SJCRH30 (cell line): ENCODE results near the gene ALMS1. TPM values are rescaled to one million over a fixed set of nuclear protein-coding genes. Genes with fewer than 3 reads are reported as not detected.
"Not testable (repeated sequence)": the region's sequence is repeated elsewhere in the genome, so short reads cannot be mapped to it uniquely, and the experiment has no call there.

ENCODE experiments used
- DNase-seq, 2 experiments: peaks; one replicate each; pipeline ENCODE4 v3.0.0-alpha.2; 2015 to 2020
- H3K27ac ChIP-seq: fragments of 250-450 bp; sonication (Bioruptor Pico); 2 replicates; pipeline ENCODE4 v1.5.1; 2020; ENCODE audit warnings: mild to moderate bottlenecking, moderate library complexity
- H3K27me3 ChIP-seq: fragments of 250-450 bp; sonication (Bioruptor Pico); 2 replicates; pipeline ENCODE4 v1.5.1; 2020; ENCODE audit warnings: mild to moderate bottlenecking, moderate library complexity
- H3K36me3 ChIP-seq: fragments of 250-450 bp; sonication (Bioruptor Pico); 2 replicates; pipeline ENCODE4 v1.5.1; 2020; ENCODE audit warnings: mild to moderate bottlenecking, moderate library complexity
- H3K4me1 ChIP-seq: fragments of 250-450 bp; sonication (Bioruptor Pico); 2 replicates; pipeline ENCODE4 v1.5.1; 2020; ENCODE audit warnings: mild to moderate bottlenecking, moderate library complexity
- H3K4me3 ChIP-seq: fragments of 250-450 bp; sonication (Bioruptor Pico); 2 replicates; pipeline ENCODE4 v1.5.1; 2020; ENCODE audit warnings: mild to moderate bottlenecking, moderate library complexity
- H3K9me3 ChIP-seq: fragments of 250-450 bp; sonication (Bioruptor Pico); replicated peaks from 2 replicates; pipeline ENCODE4 v1.5.1; 2020; ENCODE audit warnings: mild to moderate bottlenecking, moderate library complexity
- total RNA-seq: library from RNA; depleted of rRNA; stranded (reverse); fragments of >200 nt; shearing (Covaris generic); gene quantifications from 2 replicates; pipeline ENCODE4 v1.2.3, GENCODE V29; 2014; rRNA removed

The ALMS1 gene, protein sequence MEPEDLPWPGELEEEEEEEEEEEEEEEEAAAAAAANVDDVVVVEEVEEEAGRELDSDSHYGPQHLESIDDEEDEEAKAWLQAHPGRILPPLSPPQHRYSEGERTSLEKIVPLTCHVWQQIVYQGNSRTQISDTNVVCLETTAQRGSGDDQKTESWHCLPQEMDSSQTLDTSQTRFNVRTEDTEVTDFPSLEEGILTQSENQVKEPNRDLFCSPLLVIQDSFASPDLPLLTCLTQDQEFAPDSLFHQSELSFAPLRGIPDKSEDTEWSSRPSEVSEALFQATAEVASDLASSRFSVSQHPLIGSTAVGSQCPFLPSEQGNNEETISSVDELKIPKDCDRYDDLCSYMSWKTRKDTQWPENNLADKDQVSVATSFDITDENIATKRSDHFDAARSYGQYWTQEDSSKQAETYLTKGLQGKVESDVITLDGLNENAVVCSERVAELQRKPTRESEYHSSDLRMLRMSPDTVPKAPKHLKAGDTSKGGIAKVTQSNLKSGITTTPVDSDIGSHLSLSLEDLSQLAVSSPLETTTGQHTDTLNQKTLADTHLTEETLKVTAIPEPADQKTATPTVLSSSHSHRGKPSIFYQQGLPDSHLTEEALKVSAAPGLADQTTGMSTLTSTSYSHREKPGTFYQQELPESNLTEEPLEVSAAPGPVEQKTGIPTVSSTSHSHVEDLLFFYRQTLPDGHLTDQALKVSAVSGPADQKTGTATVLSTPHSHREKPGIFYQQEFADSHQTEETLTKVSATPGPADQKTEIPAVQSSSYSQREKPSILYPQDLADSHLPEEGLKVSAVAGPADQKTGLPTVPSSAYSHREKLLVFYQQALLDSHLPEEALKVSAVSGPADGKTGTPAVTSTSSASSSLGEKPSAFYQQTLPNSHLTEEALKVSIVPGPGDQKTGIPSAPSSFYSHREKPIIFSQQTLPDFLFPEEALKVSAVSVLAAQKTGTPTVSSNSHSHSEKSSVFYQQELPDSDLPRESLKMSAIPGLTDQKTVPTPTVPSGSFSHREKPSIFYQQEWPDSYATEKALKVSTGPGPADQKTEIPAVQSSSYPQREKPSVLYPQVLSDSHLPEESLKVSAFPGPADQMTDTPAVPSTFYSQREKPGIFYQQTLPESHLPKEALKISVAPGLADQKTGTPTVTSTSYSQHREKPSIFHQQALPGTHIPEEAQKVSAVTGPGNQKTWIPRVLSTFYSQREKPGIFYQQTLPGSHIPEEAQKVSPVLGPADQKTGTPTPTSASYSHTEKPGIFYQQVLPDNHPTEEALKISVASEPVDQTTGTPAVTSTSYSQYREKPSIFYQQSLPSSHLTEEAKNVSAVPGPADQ (N-terminal part only)
- total RNA-seq: 63.8 and 72.8 TPM in 2 replicates

DNA sequence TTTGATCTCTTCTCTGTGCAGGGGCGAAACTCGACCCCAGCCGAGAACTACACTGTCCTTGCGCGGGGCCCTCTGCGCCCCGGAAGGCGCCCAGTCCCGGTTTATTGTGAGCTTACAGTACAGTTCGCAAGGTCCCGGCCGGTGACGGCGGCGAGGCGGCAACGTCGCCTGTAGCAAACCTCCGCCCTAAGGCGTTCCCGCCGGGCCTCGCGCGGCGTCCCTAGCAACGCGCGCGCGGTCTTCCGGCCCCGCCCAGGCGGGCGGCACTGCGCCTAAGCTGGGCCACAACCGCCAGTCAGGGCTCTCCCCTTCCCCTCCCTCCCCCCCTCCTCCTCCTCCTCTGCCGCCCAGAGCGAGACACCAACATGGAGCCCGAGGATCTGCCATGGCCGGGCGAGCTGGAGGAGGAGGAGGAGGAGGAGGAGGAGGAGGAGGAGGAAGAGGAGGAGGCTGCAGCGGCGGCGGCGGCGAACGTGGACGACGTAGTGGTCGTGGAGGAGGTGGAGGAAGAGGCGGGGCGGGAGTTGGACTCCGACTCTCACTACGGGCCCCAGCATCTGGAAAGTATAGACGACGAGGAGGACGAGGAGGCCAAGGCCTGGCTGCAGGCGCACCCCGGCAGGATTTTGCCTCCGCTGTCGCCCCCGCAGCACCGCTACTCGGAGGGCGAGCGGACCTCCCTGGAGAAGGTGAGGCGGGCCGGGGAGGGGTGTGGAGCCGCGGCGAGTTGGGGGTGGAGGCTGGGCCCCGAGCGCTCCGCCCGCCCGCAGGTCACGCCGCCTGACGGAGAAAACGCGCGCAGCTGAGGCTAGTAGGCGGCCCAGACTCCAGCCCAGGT, at the start of gene ALMS1:
Gene ALMS1, plus strand, starts transcription at position 333 of the 838 bp plus-strand sequence. Its CDS starts 33 bp downstream, at position 366.
- no peaks in the 10 kb centered on the region for H3K36me3 ChIP-seq
- DNase-seq: peak; percentile 91 to 94
- peaks cover 9% of the 10 kb centered on the region; the same call in 1 of the 2 replicates for H3K4me1 ChIP-seq
- peak within 1 kb of the TSS; percentile 77 for H3K27ac ChIP-seq
- no peaks in the 10 kb centered on the region for H3K9me3 ChIP-seq
- H3K4me3 ChIP-seq: peak within 1 kb of the TSS; percentile 93
- H3K27me3 ChIP-seq: no peaks in the 10 kb centered on the region

DNA sequence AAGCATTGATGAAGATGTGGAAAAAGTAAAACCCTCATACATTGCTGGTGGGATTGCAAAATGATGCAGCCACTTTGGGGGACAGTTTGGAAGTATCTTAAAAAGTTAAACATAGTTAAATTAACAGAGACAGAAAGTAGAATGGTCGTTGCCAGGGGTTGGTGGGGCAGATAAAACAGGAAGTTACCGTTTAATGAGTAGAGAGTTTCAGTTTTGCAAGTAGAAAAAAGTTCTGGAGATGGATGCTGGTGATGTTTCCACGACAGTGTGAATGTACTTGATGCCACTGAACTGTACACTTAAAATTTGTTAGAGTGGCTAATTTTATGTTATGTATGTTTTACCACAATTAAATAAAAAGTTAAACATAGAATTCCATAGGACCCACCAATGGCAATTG, 47.8 kb upstream of the ALMS1 start:
- Histone ChIP-seq H3K36me3 (no peaks in the 10 kb centered on the region), H3K4me1 (no peaks in the 10 kb centered on the region), H3K27ac (no peak overlapping the region), H3K9me3 (no peaks in the 10 kb centered on the region), H3K4me3 (no peak overlapping the region), H3K27me3 (no peaks in the 10 kb centered on the region)
- no peak for DNase-seq

DNA sequence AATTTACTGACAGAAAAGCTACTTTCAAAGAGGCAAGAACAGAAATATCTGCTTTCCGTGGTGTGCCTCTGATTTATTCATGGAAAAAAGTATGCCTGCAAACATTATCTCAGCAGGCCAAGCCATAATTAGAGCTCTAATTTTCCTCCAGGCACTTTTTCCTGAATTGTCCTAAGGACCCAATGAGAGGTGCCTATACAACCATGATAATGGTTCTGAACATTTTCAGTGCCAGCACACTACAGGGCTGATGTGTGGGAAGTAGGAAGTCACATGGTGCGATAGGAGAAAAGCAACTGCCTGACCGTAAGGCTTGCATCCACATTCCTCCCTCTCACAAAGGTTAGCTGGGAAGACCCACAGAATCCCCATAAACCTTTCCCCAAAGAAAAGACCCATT, 46.4 kb upstream of the ALMS1 start:
- Histone ChIP-seq H3K36me3 (no peaks in the 10 kb centered on the region), H3K27ac (no peak overlapping the region), H3K9me3 (no peaks in the 10 kb centered on the region), H3K4me1 (no peaks in the 10 kb centered on the region), H3K27me3 (peaks cover 6% of the 10 kb centered on the region; the same call in 1 of the 2 replicates), H3K4me3 (no peak overlapping the region)
- no peak for DNase-seq

DNA sequence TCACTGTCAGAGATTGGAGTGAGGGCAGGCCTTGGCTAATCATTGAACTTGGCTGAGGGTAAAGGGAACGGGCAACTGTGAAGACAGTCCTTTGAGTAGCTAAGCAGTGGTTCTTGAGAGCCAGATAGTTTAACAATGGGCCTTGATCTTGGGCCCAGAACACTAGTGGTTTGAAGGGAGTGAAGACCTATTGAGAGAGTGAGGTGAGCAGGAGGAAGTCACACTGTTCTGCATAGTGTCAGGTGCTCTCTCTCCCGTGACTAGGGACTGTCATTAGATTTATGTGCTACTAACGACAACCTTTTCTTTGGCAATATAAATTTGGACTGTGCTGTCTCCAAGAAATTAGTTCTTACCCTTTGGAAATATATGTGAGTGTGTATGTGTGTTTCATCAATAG, 44.6 kb upstream of the ALMS1 start:
- no peaks in the 10 kb centered on the region for H3K36me3 ChIP-seq
- peaks cover 9% of the 10 kb centered on the region; the same call in 1 of the 2 replicates for H3K27me3 ChIP-seq

DNA sequence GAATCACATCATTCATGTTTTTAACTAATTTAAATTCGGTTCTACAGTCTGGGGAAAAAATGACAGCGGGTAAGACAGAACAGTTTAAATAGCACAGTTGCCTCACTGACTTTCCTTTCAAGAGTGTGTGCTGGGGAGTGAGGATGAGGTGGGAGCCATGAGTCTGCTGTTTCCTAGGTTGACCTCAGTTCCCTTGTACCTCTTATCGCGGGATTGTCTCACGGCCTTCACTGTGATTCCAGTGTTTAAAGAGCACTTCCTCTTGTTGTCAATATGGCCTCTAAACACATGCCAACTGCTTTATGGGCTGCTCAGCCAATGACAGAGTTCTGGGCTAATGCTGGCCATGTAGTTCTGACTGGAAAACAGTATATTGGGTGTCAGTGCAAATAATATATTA, 41.6 kb upstream of the ALMS1 start:
- Histone ChIP-seq H3K36me3 (no peaks in the 10 kb centered on the region), H3K27ac (no peak overlapping the region), H3K9me3 (no peaks in the 10 kb centered on the region), H3K4me1 (no peaks in the 10 kb centered on the region), H3K27me3 (peaks cover 19% of the 10 kb centered on the region; the same call in 1 of the 2 replicates), H3K4me3 (no peak overlapping the region)
- DNase-seq: no peak

More for the DNA sequence above, 44.6 kb upstream of the ALMS1 start:
- no peaks in the 10 kb centered on the region for H3K9me3 ChIP-seq
- no peak overlapping the region for H3K4me3 ChIP-seq
- DNase-seq: no peak
- H3K4me1 ChIP-seq: no peaks in the 10 kb centered on the region
- no peak overlapping the region for H3K27ac ChIP-seq

DNA sequence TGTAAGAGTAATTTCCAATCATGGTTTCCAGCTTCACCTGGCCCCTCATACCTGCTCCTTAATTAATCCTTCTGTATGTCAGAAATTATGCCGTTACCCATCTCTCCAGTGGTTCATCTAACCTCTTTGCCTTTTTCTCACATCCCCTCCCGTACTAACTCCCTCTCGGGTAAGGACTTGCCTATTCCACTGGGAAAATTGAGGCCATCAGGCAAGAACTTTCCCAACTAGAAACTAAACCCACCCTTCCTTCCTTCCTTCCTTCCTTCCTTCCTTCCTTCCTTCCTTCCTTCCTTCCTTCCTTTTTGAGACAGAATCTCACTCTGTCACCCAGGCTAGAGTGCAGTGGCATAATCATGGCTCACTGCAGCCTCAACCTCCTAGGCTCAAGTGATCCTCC, 40.9 kb upstream of the ALMS1 start:
- H3K4me1 ChIP-seq, H3K27ac ChIP-seq, H3K4me3 ChIP-seq, DNase-seq, H3K36me3 ChIP-seq, H3K9me3 ChIP-seq: not testable (repeated sequence)
- peaks cover 19% of the 10 kb centered on the region; the same call in 1 of the 2 replicates for H3K27me3 ChIP-seq

DNA sequence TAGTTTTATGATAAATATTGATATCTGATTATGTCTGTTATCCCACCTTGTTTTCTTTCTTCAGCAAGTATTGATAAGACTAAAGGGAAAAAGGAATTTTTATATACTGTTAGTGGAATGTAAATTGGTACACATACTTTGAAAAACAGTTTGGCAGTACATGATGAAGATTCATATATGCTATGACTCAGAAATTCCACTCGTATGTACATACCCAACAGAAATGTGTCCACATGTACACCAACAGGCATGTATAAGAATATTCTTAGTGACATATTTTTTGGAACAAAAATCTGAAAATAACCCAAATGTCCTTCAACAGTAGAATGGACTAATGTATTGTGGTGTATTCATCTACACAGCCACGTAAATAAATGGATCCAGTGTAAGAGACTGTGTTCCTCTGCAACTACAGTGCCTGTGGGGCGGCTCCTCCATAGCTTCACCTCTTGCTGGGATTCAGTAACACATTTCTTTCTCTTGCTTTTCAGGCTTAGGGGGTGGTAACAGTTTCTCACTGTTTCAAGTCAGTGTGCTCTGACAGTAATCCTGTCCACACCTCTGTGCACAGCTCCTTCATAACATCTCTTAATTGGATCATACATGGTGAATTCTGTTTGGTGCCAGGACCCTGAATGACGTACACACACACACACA, 35.5 kb upstream of the ALMS1 start:
- Histone ChIP-seq H3K36me3 (no peaks in the 10 kb centered on the region), H3K4me1 (no peaks in the 10 kb centered on the region), H3K27ac (no peak overlapping the region), H3K27me3 (peaks cover 9% of the 10 kb centered on the region; the same call in 1 of the 2 replicates), H3K4me3 (no peak overlapping the region), H3K9me3 (no peaks in the 10 kb centered on the region)
- no peak for DNase-seq

DNA sequence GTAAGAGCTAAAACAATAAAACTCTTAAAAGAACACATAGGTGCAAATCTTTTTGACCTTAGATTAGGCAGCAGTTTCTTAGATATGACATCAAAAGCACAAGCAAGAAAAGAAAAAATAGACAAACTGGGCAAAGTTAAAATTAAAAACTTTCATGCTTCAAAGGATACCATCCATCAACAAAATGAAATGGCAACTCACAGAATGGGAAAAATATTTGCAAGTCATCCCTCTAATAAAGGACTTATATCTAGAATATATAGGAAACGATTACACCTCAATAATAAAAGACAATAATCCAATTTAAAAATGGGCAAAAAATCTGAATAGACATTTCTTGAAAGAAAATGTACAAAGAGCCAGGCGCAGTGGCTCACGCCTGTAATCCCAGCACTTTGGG, 29.5 kb upstream of the ALMS1 start:
- Histone ChIP-seq H3K36me3 (no peaks in the 10 kb centered on the region), H3K9me3 (peaks cover 5% of the 10 kb centered on the region; the same call in 1 of the 2 replicates), H3K27ac (no peak overlapping the region), H3K4me3 (no peak overlapping the region), H3K27me3 (0 out of 2 replicates have a peak, but pooled peaks cover 3% of the 10 kb centered on the region), H3K4me1 (no peaks in the 10 kb centered on the region)
- DNase-seq: no peak

DNA sequence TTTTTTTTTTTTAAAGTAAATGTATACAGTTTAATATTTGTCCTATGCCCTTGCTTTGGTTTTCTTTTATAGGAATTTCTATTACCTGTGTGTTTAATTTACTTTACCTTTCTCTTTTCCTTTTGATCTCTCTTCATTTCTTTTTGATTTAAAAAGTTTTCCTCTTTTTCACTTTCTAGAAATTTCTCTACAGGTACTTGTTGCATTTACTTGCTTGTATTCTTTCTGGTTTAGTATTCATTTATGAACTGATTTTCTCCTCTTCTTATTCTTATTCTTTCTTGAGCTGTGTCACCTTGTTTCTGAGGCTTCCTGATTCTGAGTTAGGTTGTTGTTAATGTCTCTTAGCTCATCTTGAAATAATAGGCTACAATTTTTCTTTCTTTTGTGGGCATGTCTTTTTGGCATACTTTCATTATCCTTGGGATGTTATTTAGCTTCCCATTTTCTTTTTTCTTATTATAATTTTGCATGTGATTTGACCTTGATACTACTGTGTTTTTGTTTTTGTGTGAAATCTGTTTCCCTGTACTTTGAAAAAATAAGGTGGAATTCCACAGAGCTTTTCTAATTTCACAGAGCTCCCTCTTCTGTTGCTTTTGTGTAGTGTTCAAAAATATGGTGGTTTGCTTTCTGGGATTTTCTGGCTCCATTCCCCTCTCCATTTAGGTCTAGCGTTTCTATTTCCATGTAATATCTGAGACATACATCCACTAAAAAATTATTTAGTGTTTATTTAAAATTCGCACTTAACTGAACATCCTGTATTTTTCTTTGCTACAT, 25.5 kb upstream of the ALMS1 start:
- H3K4me3 ChIP-seq: no peak overlapping the region
- no peak overlapping the region for H3K27ac ChIP-seq
- no peaks in the 10 kb centered on the region for H3K4me1 ChIP-seq
- H3K9me3 ChIP-seq: peaks cover 5% of the 10 kb centered on the region; the same call in 1 of the 2 replicates
- no peaks in the 10 kb centered on the region for H3K36me3 ChIP-seq
- H3K27me3 ChIP-seq: peaks cover 8% of the 10 kb centered on the region; the same call in 1 of the 2 replicates
- DNase-seq: peak in 1 of 2 experiments; percentile 42

DNA sequence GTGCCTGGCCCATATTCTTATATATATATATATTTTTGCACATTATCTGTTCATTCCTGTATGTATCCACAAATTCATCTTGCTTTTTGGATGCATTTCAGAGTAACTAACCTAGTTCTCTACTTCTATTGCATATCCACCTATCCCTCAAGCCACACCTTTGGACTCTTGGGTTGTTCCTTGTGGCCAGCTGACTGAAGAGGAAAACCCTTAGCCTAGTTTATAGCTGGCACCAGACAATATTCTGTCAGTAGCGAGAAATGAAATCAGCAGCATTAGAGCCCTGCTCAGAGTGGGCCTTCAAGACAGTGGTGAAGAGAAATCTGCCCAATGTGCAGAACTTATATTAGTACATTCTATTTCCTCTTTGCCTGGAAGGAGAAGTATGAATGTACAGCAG, 19.6 kb upstream of the ALMS1 start:
- Histone ChIP-seq H3K4me3 (no peak overlapping the region), H3K27me3 (peaks cover 5% of the 10 kb centered on the region; the same call in 1 of the 2 replicates), H3K4me1 (no peaks in the 10 kb centered on the region), H3K27ac (no peak overlapping the region), H3K9me3 (no peaks in the 10 kb centered on the region), H3K36me3 (no peaks in the 10 kb centered on the region)
- DNase-seq: no peak

DNA sequence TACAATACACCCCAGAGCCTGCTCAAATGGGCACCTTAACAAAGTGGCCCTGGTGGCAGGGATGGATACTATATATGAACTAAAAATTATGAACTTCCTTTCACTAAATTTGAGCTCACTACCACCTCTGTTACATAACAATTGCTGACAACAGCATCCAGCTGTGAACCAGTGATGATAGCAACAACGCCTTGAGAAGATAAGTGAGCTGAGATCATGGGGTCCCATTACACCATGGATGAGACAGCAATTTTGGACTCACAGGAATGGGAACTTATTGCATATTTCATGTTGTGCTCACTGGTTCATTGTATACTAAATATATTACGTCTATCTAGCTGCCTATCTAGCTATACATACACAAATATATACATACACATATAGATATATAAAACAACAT, 16.9 kb upstream of the ALMS1 start:
- peaks cover 3% of the 10 kb centered on the region; the same call in 1 of the 2 replicates for H3K27me3 ChIP-seq
- no peak overlapping the region for H3K27ac ChIP-seq
- no peaks in the 10 kb centered on the region for H3K9me3 ChIP-seq
- H3K4me3 ChIP-seq: no peak overlapping the region
- H3K4me1 ChIP-seq: no peaks in the 10 kb centered on the region
- no peak for DNase-seq
- H3K36me3 ChIP-seq: no peaks in the 10 kb centered on the region

DNA sequence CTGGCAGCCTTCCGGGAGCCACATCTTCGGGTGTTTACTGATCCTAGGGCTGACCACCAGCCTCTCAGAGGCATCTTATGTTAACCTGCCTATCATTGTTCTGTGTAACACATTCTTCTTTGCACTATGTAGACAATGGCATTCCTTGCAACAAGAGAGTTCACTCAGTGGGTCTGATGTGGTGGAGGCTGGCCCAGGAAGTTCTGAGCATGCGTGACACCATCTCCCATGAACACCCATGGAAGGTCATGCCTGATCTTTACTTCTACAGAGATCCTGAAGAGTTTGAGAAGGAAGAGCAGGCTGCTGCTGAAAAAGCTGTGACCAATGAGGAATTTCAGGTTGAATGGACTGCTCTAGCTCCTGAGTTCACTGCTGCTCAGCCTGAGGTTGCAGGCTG, 15.3 kb upstream of the ALMS1 start:
- peaks cover 7% of the 10 kb centered on the region for H3K27me3 ChIP-seq
- no peak for DNase-seq
- H3K4me3 ChIP-seq: no peak overlapping the region
- H3K27ac ChIP-seq: no peak overlapping the region
- H3K9me3 ChIP-seq: no peaks in the 10 kb centered on the region
- H3K4me1 ChIP-seq: no peaks in the 10 kb centered on the region
- H3K36me3 ChIP-seq: no peaks in the 10 kb centered on the region
